Dedifferentiated amniotic fluid mesenchymal stem cell (primary cell): ENCODE measurements around the gene OGDH.

Experiments
- DNase-seq: peaks from one replicate; pipeline ENCODE4 v3.0.0-alpha.2; 2016; ENCODE audit errors: extremely low spot score

The OGDH gene

DNA sequence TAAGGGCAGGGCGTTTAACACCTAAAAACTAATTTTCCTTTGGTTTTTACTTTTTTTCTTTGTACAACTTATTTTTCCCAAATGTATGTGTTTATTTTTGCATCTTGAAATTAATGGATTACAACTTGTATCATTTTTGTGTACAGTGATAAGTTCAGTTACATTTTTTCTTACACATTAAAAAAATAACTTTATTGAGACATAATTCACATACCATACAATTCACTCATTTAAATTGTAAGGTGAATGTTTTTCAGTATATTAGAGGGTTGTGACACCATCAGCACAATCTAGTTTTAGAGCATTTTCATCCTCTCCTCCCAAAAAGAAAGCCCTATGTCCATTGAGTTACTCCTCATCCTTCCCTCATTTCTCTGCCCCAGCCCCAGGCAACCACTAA is 11.6 kb downstream of the OGDH start:
- no peak for DNase-seq

DNA sequence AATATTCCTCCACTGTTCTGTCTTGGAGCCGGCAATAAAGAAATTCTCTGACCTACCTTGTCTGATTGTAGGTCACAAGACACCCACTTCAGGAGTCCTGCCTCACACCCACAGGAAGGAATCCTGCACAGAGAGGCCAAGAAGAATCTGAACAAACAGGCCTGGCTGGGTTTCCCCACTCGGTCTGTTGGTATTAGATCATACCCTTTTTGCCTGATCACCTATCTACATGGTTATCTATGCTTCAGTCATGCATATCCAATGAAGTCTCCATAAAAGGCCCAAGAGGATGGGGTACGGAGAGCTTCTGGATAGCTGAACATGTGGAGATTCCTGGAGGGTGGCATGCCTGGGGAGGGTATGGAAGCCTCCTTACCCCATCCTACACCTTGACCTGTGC is 12.3 kb downstream of the OGDH start:
- DNase-seq, result no peak

DNA sequence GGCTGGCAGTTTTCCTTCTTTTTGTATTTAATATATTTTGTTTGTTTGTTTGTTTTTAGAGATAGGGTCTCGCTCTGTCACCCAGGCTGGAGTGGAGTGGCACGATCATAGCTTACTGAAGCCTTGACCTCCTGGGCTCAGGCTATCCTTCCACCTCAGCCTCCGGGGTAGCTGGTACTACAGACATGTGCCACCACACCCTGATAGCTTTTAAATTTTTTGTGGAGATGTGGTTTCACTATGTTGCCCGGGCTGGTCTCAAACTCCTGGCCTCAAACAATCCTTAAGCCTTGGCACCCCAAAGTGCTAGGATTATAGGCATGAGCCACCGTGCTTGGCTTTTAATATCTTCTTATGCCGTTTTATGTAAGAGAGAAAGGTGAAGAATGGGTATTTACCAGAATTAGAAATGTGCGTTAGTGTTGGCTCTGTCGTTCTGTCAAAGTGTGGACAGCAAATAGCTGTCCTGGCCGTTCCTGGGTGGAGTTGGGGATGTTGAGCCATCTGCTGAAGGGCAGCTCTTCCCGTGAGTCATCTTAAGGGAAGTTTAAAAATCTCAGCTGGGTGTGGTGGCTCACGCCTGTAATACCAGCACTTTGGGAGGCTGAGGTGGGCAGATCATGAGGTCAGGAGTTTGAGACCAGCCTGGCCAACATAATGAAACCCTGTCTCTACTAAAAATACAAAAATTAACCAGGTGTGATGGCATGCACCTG is 14.8 kb downstream of the OGDH start:
- DNase-seq, result no peak

DNA sequence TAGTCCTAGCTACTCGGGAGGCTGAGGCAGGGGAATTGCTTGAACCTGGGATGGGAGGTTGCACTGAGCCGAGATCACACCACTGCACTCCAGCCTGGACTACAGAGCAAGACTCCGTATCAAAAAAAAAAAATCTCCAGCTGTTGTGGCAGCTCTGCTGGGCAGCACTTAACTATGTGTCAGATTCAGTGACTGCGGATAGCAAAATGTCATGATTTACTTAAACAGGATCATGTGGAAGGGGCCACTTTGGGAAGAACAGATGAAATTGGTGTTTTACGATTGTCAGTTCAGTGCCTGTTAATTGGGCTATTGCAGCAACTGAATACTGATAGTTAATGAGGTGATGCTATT is 15.3 kb downstream of the OGDH start:
- DNase-seq, result no peak

DNA sequence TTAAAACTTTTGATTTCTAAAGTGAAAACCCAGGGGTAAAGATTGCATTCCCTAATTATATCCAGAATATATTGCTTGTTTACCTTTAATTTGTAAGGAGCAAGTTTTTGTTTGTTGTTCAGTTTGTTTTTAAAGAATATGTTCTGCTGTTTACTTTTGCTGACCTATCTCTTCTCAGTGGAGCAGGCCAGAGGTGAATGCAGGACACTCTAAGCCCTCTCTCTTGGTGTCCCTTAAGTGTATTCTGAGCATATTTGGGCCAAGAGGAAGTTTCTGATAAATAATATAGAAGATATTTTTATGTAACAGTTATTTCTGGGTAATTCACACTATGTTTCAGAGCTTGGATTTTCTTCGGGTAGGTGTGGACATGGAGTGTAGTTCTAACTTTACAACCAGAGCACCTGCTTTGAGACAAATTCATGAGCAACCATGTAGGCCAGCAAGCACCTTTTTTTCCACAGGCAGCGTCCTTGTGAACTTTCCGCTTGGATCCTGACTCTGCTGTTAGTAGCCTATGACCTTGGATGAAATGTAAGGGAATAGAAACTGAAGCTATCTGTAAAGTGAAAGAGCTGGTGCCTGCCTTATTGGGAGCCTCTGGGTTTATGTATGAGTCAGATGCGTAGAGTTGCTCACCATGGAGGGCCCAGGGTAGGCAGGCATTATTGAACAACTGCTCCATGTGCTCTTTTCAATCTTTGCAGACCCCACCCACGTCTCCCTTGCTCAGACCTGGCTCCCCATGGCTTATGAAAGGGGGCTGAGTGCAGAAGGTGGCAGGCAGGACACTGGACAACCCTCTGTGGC is 16.1 kb downstream of the OGDH start:
- DNase-seq, result no peak

DNA sequence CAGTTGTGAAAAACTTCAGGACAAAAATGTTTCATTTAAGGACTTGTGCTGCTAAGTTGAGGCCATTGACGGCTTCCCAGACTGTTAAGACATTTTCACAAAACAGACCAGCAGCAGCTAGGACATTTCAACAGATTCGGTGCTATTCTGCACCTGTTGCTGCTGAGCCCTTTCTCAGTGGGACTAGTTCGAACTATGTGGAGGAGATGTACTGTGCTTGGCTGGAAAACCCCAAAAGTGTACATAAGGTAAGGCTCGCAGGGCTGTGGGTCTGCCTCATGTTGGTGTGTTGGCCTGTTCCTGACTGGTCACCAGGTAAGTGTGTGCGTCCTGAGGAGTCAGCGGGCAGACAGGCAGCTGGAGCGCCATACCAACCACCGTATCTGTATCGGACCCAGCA is 17.9 kb downstream of the OGDH start:
- no peak for DNase-seq

DNA sequence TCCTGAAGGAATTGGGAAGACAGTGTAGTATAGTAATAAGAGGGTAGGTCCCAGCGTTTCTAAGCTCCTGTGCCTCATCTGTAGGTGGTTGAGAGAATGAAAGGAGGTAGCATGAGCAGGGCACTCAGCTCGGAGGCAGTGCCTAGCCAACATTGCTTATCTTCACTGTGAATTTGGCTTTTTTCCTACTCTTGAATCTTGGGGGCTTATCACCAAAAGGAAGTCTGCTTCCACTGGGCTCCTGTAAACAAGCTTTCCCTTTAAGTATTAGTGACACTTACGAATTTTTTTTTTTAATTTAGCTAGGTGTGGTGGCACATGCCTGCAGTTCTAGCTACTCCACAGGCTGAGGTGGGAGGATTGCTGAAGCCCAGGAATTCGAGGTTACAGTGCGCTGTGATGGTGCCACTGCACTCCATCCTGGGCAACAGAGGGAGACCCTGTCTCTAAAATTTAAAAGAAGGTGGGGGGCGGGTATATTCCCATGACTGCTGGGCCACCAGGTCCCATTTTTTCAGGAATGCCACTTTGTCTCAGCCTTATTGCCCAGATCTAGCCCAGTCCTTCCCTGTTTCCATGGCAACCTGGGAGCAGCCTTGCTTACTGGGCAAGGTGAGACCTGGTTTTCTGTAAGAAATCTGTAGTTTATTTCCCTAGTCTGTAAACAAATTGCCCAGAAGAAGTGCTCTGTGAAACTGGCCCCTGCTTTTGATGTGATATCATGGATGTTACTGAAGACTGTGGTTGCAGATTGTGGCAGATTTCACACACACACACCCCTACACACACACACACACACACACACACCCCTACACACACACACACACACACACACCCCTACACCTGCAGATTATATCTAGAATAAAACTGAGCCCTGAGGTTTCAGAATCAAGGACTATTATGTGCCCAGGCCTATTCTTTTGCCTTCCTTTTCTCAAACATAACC is 19.4 kb downstream of the OGDH start:
- no peak for DNase-seq

DNA sequence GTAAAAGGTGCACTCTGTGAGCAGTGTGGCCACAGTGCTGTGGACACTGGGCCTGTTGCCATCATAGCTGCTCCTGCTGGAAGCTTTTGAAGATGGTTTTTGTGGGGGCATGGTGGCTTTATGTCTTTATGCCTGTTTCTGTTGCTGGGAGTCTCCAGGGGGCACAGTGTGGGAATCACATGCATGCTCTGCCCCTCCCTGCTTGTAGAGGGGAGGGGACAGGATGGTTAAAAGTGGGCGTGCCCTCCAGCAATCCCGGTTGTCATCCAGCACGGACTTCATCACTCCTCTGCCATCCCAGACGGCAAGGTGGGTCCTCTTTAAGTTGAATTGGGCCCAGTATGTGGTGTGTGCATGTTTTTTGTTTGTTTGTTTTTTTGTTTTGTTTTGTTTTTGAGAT is 20.2 kb downstream of the OGDH start:
- no peak for DNase-seq

DNA sequence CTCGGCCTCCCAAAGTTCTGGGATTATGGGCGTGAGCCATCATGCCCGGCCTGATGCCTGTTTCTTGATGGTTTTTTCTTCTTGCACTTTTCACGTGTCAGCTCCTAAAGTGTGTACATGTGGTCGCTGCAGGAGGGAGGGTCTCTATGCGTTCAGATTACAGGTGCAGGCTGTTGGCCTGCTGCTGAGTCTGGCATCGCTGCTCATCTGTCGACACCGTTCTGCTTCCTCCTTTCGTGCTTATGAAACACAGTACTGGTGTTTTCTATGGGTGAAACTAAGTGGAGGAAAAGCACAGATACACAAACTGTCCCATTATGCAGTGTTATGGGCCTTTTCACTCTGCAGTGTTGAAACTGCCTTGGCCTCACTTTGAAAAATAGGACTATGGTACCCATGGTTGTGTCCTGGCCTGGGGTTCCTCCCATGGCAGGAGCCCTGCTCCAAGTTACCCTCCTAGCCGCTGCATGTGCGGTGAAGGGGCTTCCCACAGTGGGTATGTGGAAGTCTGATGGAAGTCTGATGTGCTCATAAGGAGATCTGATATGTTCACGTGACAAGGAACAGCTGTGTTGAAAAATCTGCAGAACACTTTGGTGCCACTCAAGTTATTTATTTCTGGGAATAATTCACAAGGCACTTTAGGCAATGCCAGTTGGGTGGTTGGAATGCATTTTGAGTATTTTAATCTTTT is 23.5 kb downstream of the OGDH start:
- DNase-seq, result no peak

DNA sequence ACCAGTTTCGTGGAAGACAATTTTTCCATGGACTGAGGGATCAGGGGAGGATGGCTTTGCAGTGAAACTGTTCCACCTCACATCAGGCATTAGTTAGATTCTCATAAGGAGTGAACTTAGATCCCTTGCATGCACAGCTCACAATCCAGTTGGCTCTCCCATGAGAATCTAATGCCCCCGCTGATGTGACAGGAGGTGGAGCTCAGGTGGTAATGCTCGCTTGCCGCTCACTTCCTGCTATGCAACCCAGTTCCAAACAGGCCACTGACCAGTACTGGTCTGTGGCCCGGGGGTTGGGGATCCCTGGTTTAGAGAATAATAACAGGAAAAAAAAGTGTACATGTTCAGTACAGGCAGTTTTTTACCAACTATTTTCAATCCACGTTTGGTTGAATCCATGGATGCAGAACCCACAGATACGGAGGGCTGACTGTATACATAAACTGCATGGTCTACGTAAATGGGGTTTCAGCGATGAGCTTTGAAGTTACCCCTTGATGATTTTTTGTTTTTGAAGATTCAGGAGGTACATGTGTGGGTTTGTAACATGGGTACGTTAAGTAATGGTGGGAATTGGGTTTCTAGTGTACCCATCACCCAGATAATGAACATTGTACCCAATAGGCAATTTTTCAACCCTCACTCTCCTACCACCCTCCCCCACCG is 24.5 kb downstream of the OGDH start:
- no peak for DNase-seq

DNA sequence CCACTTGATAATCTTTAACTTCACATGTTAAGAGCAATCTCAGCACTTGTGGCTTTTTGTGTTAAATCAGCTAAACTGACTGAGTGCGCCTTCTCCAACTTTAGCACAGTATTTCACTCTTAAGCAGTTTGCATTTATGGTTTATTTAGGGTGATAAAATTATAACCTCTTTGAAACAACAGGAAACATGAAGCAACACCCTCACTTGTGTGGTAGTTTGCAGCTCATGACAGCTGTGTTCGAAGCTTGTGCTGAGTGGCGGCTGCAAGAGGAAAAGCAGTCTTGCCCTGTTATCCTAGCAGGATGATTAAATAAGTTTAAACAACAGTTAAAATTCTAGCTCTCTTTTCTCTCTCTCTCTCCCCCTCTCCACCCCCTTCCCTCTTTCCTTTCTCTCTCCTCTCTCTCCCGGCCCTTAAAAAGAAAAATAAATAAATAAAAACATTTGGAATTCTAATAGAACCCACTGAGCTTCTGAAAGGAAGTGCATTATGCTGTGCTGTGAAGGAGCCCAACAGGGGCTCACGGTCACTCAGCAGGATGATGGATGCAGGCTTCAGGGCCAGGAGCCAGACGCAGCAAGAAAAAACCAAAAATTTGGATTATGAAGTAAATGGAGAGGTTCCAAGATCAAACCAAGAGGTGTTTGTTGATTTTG is 25.2 kb downstream of the OGDH start:
- DNase-seq, result no peak

DNA sequence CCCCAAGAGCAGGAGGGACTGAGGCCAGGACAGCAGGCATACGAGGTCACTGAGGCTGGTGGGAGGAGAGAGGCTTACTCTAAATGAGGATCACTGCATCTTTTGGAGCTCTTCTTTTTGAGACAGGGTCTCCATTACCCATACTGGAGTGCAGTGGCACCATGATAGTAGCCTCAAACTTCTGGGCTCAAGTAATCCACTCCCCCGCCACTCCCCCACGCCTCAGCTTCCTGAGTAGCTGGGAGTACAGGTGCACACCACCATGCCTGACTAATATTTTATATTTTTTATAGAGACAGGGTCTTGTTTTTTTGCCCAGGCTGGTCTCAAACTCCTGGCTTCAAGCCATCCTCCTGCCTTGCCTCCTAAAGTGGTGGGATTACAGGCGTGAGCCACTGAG is 25.8 kb downstream of the OGDH start:
- DNase-seq, result no peak

DNA sequence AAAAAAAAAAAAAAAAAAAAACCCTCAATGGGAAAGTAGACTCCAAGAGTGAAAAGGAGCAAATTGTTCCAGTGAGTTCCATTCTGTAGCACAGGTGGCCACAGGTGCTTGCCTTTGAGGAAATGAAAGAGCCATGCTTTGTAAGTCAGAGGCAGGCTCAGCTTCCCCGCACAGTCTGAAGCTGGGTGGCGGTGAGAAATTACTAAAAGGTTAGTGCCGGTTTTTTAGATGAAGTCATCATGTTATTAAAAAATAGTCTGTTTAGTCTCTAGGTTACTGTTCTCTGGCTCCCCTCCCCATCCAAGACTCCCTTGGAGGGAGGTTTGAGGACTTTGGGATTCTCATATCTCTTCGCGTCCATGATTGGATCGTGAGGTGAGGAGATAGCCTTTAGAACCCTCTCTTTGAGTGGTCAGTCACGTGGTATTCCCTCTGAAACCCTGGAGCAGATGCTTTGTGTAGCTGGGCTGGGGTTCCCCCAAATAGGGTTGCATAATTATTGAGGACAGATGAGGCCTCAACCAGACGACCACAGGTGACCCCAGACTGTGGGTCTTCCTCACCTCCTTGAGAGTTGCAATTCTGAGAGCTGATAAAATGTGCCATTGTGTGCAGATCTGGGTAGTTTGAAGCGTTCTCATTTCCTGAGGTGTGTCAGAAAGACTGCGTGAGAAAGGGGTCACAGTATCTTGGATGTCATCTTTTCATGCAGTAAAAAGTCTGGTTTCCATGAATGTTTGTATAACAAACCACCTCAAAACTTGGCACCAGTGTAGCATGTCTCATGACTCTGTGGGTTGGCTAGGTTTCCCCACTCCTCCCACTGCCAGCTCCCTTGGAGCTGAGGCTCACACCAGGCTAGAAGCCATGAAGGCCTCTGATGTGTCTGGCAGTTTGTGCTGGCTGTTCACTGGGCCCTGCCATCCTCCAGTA is 27.1 kb downstream of the OGDH start:
- DNase-seq, result peak; percentile 87

DNA sequence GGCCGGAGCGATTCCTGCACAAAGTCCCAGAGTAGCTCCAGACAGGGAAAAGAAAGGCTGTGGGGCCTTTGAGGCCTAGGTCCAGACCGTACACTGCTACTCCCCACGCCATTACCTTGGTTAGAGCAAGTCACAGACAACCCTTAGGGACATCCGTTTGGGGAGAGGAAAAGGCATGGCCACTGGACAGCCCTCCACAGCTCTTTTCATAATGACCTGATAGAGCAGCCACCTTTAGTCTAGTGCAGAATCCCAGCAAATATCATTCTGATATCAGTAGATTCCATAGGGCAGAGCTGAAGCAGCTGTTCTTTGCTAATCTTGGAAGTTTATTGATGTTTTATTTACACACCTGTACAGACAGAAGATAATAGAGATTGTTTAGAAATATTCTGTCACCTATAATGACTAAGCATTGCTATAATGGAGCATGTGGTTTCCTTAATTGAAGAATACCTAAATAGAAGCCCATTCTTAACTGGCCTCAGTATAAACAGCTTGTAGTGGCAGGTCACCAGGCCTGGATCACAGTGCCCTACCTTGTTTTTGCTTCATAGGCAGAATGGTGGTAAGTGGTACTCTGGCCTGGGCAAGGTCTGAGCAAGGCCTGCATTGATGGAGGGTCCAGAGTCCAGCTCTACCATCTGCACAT is 27.9 kb downstream of the OGDH start:
- no peak for DNase-seq

DNA sequence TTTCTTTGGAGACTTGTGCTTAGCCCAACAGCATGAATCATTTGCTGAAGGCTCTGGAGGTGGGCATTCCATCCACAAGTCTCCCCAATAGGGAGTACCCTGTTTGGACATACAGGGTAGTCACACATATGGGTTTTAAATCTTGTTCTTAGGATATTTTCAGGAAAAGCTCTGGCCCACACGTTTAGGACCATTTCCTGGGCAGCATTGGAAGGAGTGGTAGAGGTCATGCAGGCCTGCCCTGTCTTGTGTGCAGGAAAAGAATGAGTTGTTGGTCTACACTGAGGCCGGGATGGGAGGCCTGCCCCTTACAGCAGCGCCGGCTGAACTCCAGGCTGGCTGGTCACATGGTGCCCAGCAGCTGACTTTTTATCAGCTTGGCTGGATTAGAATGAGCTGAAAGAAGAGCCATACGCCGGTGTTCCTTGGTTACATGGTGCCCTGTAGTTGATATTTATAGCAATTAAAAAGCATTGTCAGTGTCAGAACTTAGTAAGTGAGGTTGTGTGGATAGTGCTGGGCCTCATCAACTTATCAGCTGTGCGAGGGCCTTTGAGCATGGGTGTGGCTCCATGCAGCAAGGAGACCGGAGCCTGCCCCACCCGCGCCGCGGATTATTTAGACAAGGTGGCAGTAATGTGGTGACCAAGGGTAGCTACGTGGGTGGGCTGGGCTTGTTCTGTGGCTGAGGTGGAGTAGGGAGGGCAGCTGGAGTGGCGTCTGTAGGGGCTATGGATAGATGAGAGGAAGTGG is 28.6 kb downstream of the OGDH start:
- no peak for DNase-seq

DNA sequence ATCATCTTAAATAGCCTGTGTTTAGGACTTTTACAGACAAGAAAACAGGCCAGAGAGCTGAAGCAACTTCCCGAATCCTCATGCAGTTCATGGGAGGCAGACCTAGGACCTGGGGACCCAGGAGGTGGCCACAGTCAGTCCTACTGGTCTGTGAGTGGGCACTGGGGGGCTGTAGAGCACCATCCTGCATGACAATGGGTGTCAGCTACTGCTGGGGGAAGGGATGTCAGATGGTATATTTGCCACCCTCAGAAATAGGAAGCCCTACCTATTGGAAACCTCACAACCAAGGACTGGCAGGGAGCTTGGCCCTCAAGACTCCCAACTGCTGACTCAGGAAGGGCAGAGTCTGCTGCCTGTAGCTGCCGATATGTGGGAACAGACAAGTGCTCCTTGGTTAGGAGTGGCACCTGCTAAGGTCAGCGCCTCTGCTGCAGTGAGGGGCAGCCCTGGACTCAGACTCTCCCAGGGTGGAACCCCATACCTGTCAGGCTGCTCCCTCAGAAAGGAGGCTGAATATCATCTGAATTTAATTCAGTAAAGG is 29.7 kb downstream of the OGDH start:
- DNase-seq, result no peak

DNA sequence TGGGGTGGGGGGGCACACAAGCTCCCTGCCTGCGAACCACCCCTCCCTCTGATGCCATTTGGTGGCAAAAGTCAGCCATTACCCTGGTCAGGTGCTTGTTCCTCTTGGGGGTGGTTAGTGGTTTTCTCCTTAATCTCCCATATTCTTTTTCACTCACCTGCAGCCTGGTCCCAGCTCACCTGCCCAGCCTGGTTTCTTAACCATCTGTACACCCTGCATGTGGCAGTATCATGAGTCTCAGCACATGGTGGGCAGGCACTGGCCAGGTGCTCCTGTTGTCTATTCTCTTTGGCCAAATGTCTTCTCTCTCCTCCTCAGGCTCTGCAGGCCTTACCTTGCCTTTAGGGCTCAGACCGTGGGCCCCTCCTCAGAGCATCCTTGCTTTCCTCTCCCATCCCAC is 30.5 kb downstream of the OGDH start:
- DNase-seq, result no peak
